Superior temporal gyrus (tissue), 1 donor: ENCODE data around the gene SUMF1.
A peak's percentile ranks its signal among the peaks of the same experiment; 100 is the strongest.
"Not testable (repeated sequence)": the region's sequence is repeated elsewhere in the genome, so short reads cannot be mapped to it uniquely, and the experiment has no call there.

Experiments used
- DNase-seq: peaks from one replicate; pipeline ENCODE4 v3.0.0-alpha.2; 2016; ENCODE audit errors: extremely low spot score

Gene SUMF1

DNA sequence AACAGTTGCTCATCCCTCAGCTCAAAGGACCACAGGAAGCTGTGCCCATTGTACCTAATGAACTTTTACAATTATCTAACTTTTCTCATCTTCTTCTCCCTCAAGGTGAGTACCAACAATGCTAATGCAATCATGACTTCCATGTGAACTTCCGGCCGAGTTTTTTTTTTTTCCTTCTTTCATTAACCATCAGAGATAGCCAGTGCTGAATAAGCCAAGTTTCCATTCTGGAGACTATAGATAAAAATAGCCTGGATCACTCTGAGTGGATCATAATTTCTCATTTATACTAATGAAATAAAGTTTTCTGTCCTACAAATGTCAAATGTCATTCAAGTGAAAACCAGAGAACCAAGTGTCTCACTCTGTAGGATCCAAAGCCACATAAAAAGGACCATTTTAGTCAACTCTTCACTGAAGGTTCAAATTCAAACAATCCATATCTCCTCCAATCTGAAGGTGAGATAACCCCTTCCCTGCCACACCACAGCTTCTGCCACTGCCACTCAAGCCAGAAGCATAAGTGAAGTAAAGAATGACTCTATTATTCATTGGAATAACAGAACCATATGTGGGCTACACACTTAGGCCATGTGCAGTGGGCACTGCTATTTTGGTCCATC is 5.5 kb downstream of the SUMF1 start:
- DNase-seq, result no peak

GRCh38 chr3:4460334-4460733 is 6.7 kb downstream of the SUMF1 start:
- DNase-seq, result no peak

DNA sequence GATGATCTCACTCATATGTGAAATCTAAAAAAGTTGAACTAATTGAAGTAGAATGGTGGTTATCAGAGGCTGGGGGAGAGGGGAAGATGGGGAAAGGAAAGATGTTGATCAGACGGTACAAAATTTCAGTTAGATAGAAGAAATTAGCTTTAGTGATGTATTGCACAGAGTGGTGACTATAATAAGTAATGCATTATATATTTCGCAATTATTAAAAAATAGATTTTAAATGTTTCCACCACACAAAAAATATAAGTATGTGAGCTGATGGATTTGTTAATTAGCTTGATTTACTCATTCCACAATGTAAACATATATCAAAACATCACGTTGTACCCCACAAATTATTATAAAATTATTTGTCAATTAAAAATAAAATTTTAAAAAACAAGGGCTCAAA is 8.1 kb downstream of the SUMF1 start:
- no peak for DNase-seq

DNA sequence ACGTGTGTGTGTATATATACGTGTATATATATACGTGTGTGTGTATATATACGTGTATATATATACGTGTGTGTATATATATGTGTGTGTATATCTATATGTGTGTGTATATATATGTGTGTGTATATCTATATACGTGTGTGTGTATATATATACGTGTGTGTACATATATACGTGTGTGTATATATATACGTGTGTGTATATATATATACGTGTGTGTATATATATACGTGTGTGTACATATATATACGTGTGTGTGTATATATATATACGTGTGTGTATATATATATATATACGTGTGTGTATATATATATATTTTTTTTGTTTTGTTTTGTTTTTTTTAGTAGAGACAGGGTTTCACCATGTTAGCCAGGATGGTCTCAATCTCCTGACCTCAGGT is 10.3 kb downstream of the SUMF1 start:
- not testable (repeated sequence) for DNase-seq

GRCh38 chr3:4454142-4454541 is 12.9 kb downstream of the SUMF1 start:
- DNase-seq, result no peak

DNA sequence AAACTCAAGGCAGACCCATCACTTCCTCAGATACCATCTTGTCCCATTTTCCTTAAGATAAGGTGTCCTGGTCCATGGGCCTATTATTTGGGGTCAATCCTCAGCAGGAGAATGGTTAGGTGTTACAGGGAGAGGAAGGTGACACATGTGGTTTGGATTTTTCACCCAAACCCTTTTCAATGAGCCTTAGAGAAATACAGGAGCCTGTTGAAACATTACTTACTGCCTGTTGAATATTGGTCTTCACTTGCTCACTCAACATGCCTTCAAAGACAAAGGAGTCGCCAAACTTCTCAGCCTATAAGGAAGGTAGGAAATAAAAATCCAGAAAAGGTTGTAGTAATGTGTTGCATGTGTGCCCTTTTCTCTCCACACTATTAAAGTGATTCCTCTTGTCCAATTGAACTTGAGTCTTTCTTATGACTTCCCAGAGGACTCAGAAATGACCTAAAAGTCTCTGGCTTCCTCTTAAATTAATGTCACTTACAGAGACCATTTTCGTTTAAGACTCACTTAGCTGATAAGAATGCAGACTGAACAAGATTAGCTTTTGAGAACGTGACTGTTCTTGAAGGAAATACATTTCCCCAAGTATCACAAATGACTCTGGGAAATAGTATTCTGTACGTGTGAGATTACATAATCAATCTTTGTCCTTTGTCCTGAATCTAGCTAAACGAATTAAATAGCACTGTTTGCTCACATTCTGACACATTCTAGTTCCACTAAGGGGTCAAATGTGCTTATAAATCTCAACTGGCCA is 17.8 kb downstream of the SUMF1 start:
- DNase-seq, result no peak

DNA sequence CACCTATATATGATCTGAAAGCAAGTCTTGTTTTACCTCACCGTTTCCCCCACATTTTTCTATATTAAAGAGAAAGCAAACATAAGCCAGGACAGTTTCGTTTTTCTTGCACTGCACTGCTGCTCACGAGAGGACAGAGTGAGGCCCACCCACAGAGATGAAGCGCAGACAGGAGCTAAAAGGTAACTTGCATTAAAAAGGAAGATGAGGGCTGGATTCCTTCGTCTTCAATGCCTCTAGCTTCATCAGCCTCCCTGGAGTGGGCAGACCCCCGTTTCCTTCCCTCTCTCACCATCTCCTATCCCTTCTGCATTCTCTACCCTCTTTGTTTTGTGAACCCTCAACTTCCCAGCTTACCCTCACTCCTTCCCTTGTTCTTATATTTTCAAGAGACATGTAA is 18.9 kb downstream of the SUMF1 start:
- no peak for DNase-seq

- no peak for DNase-seq
Measured at GRCh38 chr3:4447295-4447999, 19.6 kb downstream of the SUMF1 start.

DNA sequence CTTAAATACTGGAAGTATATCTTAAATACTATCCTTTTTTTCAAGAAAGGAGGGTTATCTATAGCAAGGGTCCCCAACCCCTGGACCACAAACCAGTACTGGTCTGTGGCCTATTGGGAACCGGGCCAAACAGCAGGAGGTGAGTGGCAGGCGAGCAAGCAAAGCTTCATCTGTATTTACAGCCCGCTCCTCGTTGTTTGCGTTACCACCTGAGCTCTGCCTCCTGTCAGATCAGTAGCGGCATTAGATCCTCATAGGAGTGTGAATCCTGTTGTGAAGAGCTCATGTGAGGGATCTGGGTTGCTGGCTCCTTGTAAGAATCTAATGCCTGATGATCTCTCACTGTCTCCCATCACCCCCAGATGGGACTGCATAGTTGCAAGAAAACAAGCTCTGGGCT is 26.1 kb downstream of the SUMF1 start:
- no peak for DNase-seq

DNA sequence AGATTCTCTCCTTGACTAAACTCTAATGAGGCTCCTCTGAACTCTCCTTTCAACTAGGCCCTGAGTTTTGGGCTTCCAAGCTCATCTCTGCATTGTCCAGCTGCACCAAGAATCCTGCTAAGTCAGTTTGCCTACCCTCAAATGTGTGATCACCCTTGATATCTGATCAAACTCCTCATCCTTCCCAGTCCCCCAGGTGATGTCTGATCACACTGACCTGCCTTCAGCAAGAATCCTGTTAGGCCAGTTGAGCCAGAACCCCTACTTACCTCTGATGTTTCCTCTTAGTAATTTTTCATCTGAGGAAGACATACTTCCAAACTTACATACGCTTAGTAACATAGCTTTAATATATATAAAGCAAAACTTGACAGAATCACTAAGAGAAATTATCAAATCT is 28.8 kb downstream of the SUMF1 start:
- DNase-seq, result no peak

DNA sequence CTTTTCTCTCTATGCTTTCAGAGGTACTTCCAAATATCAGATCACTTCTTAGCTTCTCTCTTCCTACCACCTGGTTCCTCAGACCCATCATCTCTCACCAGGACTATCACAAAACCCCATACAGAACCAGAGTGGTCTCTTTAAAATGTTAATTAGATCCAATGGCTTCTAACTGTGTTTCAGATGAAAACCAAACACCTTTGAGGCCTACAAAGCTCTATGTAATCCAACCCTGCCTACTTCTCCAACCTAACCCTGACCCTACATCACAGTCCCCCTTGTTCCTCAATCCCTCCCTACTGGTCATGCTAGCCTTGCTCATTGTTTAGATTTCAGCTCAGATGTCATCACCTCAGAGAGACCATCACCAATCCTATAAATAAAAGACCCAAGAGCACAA is 34.8 kb downstream of the SUMF1 start:
- no peak for DNase-seq

- DNase-seq, result no peak
Measured at GRCh38 chr3:4429648-4430350, 37.3 kb downstream of the SUMF1 start.

DNA sequence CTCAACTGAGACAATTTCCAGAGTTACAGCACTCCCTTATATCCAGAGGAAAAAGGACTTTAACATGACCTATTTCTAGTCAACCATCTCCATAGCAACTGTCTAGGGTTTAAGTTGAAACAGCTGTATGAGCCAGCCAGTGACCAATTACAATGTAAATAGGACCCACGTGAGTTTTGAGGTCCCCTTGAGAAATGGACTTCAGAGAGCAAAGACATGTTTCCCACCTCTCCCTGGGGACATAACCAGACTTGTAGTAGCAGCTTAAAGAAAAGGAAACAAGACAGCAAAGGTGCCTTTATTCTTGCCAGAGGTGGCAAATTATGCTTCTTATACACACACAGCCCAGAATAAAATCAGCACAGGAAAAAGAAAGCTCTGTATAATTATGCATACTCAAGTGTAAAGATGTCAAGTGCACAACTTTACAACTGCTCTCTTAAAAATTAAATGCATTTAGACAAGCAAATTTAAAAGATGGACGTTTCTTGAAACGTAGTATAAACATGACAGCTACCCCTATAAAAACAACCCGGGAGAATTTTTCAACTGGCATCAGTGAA is 40.2 kb downstream of the SUMF1 start:
- no peak for DNase-seq

DNA sequence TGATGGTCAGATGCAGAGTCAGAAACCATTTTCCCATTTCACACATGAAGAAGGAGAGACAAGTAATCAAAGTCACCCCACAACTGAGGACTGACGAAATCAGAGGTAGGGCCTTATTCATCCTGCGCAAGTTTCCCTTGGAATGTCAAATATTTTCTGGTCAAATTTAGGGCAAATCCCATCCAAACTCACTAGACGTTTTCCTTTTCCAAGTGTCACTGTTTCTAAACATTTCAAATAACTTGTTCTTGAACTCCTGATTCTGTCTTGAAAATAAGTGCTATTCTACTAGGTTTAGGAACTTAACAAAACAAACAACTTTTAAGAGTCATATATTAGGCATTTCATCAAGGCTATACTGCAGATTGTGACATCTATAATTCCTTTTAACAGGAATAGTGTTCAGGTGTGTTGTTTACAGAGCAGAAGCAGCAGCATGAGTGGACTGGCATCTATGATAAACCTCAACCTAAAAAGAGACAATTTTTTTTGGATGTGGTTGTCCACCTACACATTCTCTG is 40.7 kb downstream of the SUMF1 start:
- no peak for DNase-seq

DNA sequence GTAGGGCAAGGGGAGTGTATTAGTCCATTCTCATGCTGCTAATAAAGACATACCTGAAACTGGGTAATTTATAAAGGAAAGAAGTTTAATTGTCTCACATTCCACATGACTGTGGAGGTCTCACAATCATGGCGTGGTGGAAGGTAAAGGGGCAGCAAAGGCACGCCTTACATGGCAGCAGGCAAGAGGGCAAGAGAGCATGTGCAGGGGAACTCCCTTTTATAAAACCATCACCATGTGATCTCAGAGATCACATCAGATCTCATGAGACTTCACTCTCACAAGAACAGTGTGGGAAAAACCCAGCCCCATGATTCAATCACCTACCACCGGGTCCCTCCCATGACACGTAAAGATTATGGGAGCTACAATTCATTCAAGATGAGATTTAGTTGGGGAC is 41.4 kb downstream of the SUMF1 start:
- no peak for DNase-seq

DNA sequence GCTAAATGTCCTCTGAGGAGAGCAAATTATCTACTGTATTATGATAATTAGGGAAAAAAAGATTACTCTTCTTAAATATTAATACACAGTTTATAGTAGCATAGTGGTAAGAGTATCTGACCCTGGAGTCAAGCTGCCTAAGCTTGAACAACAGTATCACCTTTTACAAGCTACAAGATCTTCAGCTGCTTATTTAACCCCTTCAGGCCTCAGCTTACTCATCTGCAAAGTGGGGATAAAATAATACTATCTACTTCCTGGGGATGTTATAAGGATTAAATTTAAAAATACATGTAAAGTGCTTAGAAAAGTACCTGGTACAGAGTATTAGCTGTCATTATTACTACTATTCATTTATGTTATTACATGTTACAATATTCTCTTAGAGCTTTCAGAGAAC is 42.0 kb downstream of the SUMF1 start:
- no peak for DNase-seq

- DNase-seq, result no peak
Measured at GRCh38 chr3:4421121-4421520, 45.9 kb downstream of the SUMF1 start.

DNA sequence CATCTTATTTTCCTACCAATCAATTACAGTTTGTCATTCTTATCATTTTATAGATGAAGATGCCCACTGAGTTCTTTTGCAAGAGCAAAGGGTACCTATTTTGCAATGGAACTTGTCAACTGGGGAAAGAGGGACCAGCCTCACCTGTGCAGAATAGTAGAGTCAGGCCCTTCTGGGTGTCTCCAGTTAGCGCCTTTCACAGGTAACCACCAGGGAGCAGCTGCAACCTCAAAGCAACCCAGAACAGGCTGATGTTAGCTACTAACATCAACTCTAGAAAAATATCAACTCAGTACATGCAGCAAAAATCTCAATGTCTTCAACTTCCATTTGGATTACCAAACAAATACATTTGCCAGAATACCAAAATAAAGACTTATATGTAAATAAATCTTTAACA is 47.1 kb downstream of the SUMF1 start:
- DNase-seq, result no peak

DNA sequence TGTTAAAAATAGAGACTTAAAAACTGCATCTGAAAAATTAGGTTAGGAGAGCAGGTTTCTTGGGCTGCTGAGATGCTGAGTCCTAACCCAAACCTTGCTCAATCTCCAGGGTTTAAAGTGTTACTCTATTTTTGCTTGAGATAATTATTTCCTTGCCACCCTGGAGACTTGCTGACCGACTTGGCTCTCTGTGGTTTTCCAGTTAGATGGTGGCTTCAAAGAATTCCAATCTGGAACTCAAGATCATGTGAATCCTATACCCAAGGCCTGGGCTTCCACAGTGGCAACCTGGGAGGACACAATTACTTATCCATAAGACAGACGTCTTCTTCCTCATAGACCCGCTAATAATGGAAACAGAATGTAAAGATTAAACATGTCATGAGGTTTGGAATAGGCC is 47.7 kb downstream of the SUMF1 start:
- no peak for DNase-seq

DNA sequence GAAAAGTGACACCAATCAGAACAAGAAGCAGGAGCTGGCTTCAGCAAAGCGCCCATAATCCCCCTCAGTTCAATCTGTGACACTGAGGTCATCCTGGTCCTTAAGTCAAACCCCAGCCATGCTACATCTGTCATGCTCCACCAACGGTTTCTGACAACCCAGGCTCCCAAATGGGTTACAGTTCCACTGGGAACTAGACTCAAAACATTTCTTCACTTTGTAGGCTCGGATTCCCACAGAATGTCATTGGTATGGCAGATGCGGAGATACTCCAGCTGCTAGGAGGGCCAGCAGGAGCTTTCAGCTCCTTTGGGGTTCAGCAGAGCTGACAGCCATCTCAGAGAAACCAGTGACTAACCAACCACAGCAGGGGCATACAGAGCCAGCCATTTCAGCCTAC is 48.9 kb downstream of the SUMF1 start:
- DNase-seq, result no peak

GRCh38 chr3:4417449-4417848 is 49.6 kb downstream of the SUMF1 start:
- DNase-seq, result peak; percentile 73

DNA sequence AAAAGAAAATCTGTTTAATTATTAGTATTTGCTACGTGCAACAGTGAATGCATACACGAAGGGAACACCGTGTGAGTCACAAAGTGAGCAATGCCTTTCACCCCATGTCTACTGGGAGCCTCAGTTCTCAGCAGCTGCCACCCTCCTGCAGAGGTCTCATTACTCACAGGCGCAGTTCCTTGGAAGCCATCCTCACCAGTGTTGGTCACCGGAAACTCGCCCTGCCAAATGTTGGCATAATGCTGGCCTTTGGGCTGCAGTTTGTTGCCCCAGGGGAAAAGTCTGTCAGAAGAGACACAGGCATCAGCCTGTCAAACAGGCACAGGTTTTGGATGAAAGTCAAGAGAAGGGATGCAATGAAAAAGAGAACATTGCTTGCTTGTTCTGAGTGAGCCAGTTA is 50.1 kb downstream of the SUMF1 start:
- DNase-seq, result no peak
